B cell (primary cell): ENCODE data around the gene CDHR3.

Experiments
- CTCF ChIP-seq: fragments of 200-600 bp; IDR thresholded peaks from one replicate; pipeline ENCODE4 v1.8.0; 2022; ENCODE audit warnings: antibody characterized with exemption, mild to moderate bottlenecking
- EZH2 ChIP-seq: IDR thresholded peaks from 2 replicates; pipeline ENCODE4 v1.6.1; 2012; ENCODE audit warnings: borderline replicate concordance, low read depth, mild to moderate bottlenecking, moderate library complexity, low read length; ENCODE audit not compliant: insufficient read depth, poor library complexity, severe bottlenecking

GRCh38 chr7:105976868-105977267 lies 13.8 kb downstream of the CDHR3 start:
- TF ChIP-seq EZH2, result no peak
- no peak for TF ChIP-seq CTCF
